ENCODE results near the gene ARHGAP4. TPM values are rescaled to one million over a fixed set of nuclear protein-coding genes. Genes with fewer than 3 reads are reported as not detected.

Gene ARHGAP4
- total and polyA plus RNA-seq, 4 donors = 34.2 to 114 (median 80.4) TPM

- no peak for TF ChIP-seq CTCF (IDR thresholded peaks at IDR 0.05; ENCODE audit: control extremely low read depth, extremely low read depth)
- ATAC-seq (ENCODE audit: insufficient read depth, low FRiP score) = no peak
- H3K9me3 ChIP-seq (ENCODE audit: control insufficient read depth in 4 of 4, insufficient read depth in 3 of 4, low read length in 3 of 4) = peaks cover 0 to 6% (median 0%) of the 10 kb centered on the region in 4 donors
- no peak overlapping the region for H3K27ac ChIP-seq (ENCODE audit: low read depth in 1 of 2, low read length in 1 of 2)
- no peaks in the 10 kb centered on the region for H3K36me3 ChIP-seq (ENCODE audit: control insufficient read depth in 4 of 4, insufficient read depth in 4 of 4, low read length in 4 of 4)
- no peak overlapping the region for H3K4me3 ChIP-seq
- 53 to 63% methylated on average over 12 to 13 of the region's 13 CpGs for WGBS, 2 donors
- peaks cover 36 to 56% (median 40%) of the 10 kb centered on the region in 3 donors for H3K27me3 ChIP-seq (ENCODE audit: control insufficient read depth in 3 of 3, insufficient read depth in 3 of 3, low read length in 2 of 3)
- peaks cover 0 to 2% (median under 1%) of the 10 kb centered on the region in 5 donors for H3K4me1 ChIP-seq (ENCODE audit: control insufficient read depth in 5 of 5, insufficient read depth in 5 of 5, low read length in 5 of 5)
- no peak for DNase-seq
- no peak overlapping the region for H3K9ac ChIP-seq (ENCODE audit: insufficient read depth in 1 of 2, low read length in 2 of 2)
Measured at GRCh38 chrX:153884136-153884535, 41.9 kb downstream of the ARHGAP4 start.

GRCh38 chrX:153883163-153883843 lies 42.8 kb downstream of the ARHGAP4 start:
- Histone ChIP-seq H3K36me3 (ENCODE audit: control insufficient read depth in 4 of 4, insufficient read depth in 4 of 4, low read length in 4 of 4) (no peaks in the 10 kb centered on the region), H3K4me3 (no peak overlapping the region), H3K4me1 (ENCODE audit: control insufficient read depth in 5 of 5, insufficient read depth in 5 of 5, low read length in 5 of 5) (peaks cover 0 to 4% (median 2%) of the 10 kb centered on the region in 5 donors), H3K9ac (ENCODE audit: insufficient read depth in 1 of 2, low read length in 2 of 2) (no peak overlapping the region), H3K27ac (ENCODE audit: low read depth in 1 of 2, low read length in 1 of 2) (no peak overlapping the region), H3K9me3 (ENCODE audit: control insufficient read depth in 4 of 4, insufficient read depth in 3 of 4, low read length in 3 of 4) (peaks cover 0 to 5% (median 0%) of the 10 kb centered on the region in 4 donors), H3K27me3 (ENCODE audit: control insufficient read depth in 3 of 3, insufficient read depth in 3 of 3, low read length in 2 of 3) (peaks cover 33 to 54% (median 42%) of the 10 kb centered on the region in 3 donors)
- ATAC-seq (ENCODE audit: insufficient read depth, low FRiP score) (no peak), DNase-seq (no peak)
- WGBS, 2 donors = 49 to 60% methylated on average over 9 to 13 of the region's 13 CpGs
- TF ChIP-seq CTCF (IDR thresholded peaks at IDR 0.05; ENCODE audit: control extremely low read depth, extremely low read depth) = no peak

GRCh38 chrX:153882557-153882956 lies 43.5 kb downstream of the ARHGAP4 start:
- Histone ChIP-seq H3K36me3 (ENCODE audit: control insufficient read depth in 4 of 4, insufficient read depth in 4 of 4, low read length in 4 of 4) (no peaks in the 10 kb centered on the region), H3K9ac (ENCODE audit: insufficient read depth in 1 of 2, low read length in 2 of 2) (no peak overlapping the region), H3K27me3 (ENCODE audit: control insufficient read depth in 3 of 3, insufficient read depth in 3 of 3, low read length in 2 of 3) (peaks cover 27 to 48% (median 45%) of the 10 kb centered on the region in 3 donors), H3K9me3 (ENCODE audit: control insufficient read depth in 4 of 4, insufficient read depth in 3 of 4, low read length in 3 of 4) (peaks cover 0 to 2% (median 0%) of the 10 kb centered on the region in 4 donors), H3K4me1 (ENCODE audit: control insufficient read depth in 5 of 5, insufficient read depth in 5 of 5, low read length in 5 of 5) (peaks cover 0 to 4% (median 2%) of the 10 kb centered on the region in 5 donors), H3K4me3 (no peak overlapping the region), H3K27ac (ENCODE audit: low read depth in 1 of 2, low read length in 1 of 2) (no peak overlapping the region)
- ATAC-seq (ENCODE audit: insufficient read depth, low FRiP score) (no peak), DNase-seq (no peak)
- 50 to 57% methylated on average over 5 to 7 of the region's 7 CpGs for WGBS, 2 donors
- no peak for TF ChIP-seq CTCF (IDR thresholded peaks at IDR 0.05; ENCODE audit: control extremely low read depth, extremely low read depth)

Data from lung (tissue), 12 donors.